Fibroblast of villous mesenchyme (primary cell): ENCODE data around the gene SLC25A38. TPM values are rescaled to one million over a fixed set of nuclear protein-coding genes. Genes with fewer than 3 reads are reported as not detected.

Experiments
- DNase-seq: peaks from one replicate; pipeline ENCODE4 v3.0.0-alpha.2; 2010; ENCODE audit warnings: low read depth
- H3K4me3 ChIP-seq: 2 replicates; pipeline ENCODE4 v1.5.1; 2011; ENCODE audit warnings: low read depth, mild to moderate bottlenecking, low read length
- total RNA-seq: library from RNA; depleted of rRNA; stranded (reverse); fragments of >200 nt; gene quantifications from 2 replicates; pipeline ENCODE4 v1.2.3, GENCODE V29; 2012
- TF ChIP-seq, protein P1 (sequence below): IDR thresholded peaks from 2 replicates; pipeline ENCODE4 v1.5.1; 2012; ENCODE audit warnings: low read depth, mild to moderate bottlenecking, low read length; ENCODE audit not compliant: insufficient read depth

Gene SLC25A38
- total RNA-seq, 1 donor, result 22.5 TPM

GRCh38 chr3:39385456-39386090, 2.4 kb downstream of the SLC25A38 start:
- DNase-seq, result no peak
- no peak overlapping the region for H3K4me3 ChIP-seq
- TF ChIP-seq, protein P1, sequence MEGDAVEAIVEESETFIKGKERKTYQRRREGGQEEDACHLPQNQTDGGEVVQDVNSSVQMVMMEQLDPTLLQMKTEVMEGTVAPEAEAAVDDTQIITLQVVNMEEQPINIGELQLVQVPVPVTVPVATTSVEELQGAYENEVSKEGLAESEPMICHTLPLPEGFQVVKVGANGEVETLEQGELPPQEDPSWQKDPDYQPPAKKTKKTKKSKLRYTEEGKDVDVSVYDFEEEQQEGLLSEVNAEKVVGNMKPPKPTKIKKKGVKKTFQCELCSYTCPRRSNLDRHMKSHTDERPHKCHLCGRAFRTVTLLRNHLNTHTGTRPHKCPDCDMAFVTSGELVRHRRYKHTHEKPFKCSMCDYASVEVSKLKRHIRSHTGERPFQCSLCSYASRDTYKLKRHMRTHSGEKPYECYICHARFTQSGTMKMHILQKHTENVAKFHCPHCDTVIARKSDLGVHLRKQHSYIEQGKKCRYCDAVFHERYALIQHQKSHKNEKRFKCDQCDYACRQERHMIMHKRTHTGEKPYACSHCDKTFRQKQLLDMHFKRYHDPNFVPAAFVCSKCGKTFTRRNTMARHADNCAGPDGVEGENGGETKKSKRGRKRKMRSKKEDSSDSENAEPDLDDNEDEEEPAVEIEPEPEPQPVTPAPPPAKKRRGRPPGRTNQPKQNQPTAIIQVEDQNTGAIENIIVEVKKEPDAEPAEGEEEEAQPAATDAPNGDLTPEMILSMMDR, result no peak

GRCh38 chr3:39386318-39386717, 3.1 kb downstream of the SLC25A38 start:
- no peak for DNase-seq
- TF ChIP-seq, protein P1, result no peak
- no peak overlapping the region for H3K4me3 ChIP-seq

DNA sequence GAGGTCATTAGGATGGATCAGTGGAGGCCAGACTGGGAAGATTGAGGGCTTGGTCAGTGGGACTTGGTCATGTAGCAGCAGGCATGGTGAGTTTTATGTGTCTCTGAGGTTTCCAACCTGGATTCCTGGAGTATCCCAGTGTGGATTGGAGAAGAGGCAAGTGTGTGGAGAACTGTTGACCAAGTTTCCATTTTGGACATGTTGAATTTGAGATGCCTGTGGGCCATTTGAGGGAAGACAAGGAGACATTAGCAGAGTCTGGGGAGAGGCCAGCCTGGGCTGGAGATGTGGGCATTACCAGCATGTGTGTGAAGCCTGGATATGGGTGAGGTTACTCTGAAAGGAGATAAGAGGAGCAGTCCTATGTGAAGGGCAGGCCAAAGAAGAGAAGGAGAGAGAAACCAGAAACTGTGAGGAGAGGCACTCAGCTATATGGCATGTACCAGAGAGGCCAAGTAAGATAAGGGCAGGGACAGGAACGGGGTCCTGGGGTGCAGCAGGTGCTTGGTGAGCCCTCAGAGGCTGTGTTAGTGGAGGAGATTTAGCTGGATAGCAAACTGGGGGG, 4.3 kb downstream of the SLC25A38 start:
- no peak for DNase-seq
- TF ChIP-seq, protein P1, result no peak
- no peak overlapping the region for H3K4me3 ChIP-seq

GRCh38 chr3:39388153-39388552, 5.0 kb downstream of the SLC25A38 start:
- TF ChIP-seq, protein P1, result no peak
- no peak overlapping the region for H3K4me3 ChIP-seq
- no peak for DNase-seq

DNA sequence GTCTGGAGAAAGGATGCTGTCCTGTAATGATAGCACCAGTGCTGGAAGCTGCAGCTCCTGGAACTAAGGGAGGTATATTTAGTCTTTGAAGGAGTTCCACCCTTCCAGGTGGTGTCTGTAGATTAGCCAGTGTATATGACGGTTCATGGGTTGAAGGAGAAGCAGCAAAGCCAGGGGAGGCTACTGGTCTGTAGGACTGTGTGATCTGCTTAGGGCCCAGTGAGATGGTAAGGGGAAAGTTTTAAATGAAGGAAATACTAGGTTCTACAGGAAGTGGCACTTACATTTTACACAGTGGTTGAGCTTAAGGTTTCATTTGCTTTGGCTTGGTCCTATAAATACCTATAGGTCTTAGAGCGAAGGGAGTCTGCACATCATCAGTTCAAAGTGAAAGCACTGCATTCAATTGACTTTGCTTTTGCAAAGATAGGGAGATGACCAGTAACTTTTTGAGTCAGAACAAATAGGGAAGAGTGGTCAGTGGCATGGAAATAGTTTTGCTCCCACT, 5.6 kb downstream of the SLC25A38 start:
- DNase-seq, result peak; percentile 31
- H3K4me3 ChIP-seq, result no peak overlapping the region
- TF ChIP-seq, protein P1, result no peak

DNA sequence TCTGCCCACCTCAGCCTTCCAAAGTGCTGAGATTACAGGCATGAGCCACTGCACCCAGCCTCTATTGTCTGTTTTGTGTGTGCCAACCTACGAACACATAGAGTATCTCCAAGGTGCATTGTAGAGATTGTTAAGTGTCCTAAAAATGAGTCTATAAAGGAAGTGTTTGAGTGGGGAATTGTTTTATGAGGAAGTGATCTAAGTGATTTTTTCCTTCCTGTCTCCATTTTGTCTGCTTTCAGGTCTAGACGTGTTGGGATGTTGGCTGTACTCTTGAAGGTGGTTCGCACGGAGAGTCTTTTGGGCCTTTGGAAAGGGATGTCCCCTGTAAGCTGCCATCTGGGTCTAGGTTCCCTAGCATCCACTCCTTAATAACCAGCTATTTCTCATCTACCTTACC, 7.0 kb downstream of the SLC25A38 start:
- no peak for DNase-seq
- TF ChIP-seq, protein P1, result no peak

More for the DNA sequence above, 7.0 kb downstream of the SLC25A38 start:
- no peak overlapping the region for H3K4me3 ChIP-seq
